ENCODE data around the gene SYT4.

- no peak for TF ChIP-seq CTCF (IDR thresholded peaks at IDR 0.05)
- no peak for TF ChIP-seq POLR2A (IDR thresholded peaks at IDR 0.05)
Observed at GRCh38 chr18:43265465-43265864, 11.8 kb downstream of the SYT4 start.

Data from right lobe of liver (tissue), 4 donors.